Activated CD8-positive, alpha-beta T cell treated with anti-CD3 and anti-CD28 coated beads for 36 hours (primary cell): ENCODE results near the gene APBB2. TPM values are rescaled to one million over a fixed set of nuclear protein-coding genes. Genes with fewer than 3 reads are reported as not detected.

Source experiments
- ATAC-seq: fragments of 200-7000 bp; cut with Tn5 transposase; one replicate; pipeline ENCODE4 v1.10.0; 2021; ENCODE audit warnings: mild to moderate bottlenecking, moderate library complexity
- CTCF ChIA-PET: fragments of 350-600 bp; sonication (Branson Sonifier 250); formaldehyde crosslinking; loops from one replicate; lab custom pipeline; 2021; ENCODE audit warnings: antibody characterized with exemption; lab: Charles Lee
- POLR2A ChIA-PET: fragments of 350-600 bp; sonication (Branson Sonifier 250); formaldehyde crosslinking; loops from one replicate; lab custom pipeline; 2021; ENCODE audit warnings: antibody characterized with exemption; lab: Charles Lee
- DNase-seq: peaks from one replicate; pipeline ENCODE4 v3.0.0-alpha.2; 2020
- H3K27ac Mint-ChIP-seq: one replicate; pipeline ENCODE4 v1.8.0; 2021; ENCODE audit warnings: mild to moderate bottlenecking, mixed read lengths
- H3K27me3 Mint-ChIP-seq: one replicate; pipeline ENCODE4 v1.8.0; 2021; ENCODE audit warnings: mixed read lengths
- H3K36me3 Mint-ChIP-seq: one replicate; pipeline ENCODE4 v1.8.0; 2021; ENCODE audit warnings: low read depth, mixed read lengths
- H3K4me1 Mint-ChIP-seq: one replicate; pipeline ENCODE4 v1.8.0; 2021; ENCODE audit warnings: low read depth, mixed read lengths
- H3K4me3 Mint-ChIP-seq: one replicate; pipeline ENCODE4 v1.8.0; 2021; ENCODE audit warnings: mild to moderate bottlenecking, moderate library complexity, mixed read lengths
- H3K9me3 Mint-ChIP-seq: one replicate; pipeline ENCODE4 v1.8.0; 2021; ENCODE audit warnings: mixed read lengths
- intact Hi-C: fragments of 100-400 bp; cut with micrococcal nuclease; formaldehyde crosslinking; loops from one replicate; pipeline ENCODE4 v1.10.0; 2022
- total RNA-seq, 2 experiments: library from RNA; stranded (reverse); gene quantifications; one replicate each; pipeline ENCODE4 v1.2.3, GENCODE V29; 2021
- TF ChIP-seq, protein P1 (sequence below): fragments of 200-600 bp; IDR thresholded peaks from one replicate; pipeline ENCODE4 v1.8.0; 2022; ENCODE audit warnings: antibody characterized with exemption, mild to moderate bottlenecking

The APBB2 gene
- total RNA-seq, 2 experiments from 2014 or later, result 0.89 to 2.3 TPM

DNA sequence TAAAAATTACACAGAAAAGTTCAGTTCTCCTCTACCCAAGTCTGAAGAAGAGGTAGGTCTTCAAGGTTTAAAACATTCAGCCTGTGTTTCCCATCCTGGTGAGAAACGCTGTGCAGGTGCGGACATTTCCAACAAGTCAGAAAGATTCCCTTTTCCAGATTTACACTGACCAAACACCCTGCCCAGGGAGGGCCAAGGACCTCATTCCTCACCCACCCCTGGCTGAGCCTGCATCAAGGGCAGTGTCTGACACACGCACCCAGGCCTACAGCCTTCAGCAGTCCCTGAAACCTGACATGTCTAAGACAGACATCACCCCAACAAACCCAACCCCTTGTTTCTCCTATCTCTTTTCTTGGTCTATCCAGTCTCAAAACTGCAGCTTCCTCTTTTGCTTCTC lies 105.9 kb downstream of the APBB2 start:
- ATAC-seq, result no peak
- peaks cover 1% of the 10 kb centered on the region for H3K27me3 Mint-ChIP-seq
- CTCF ChIA-PET, result no interaction called here

DNA sequence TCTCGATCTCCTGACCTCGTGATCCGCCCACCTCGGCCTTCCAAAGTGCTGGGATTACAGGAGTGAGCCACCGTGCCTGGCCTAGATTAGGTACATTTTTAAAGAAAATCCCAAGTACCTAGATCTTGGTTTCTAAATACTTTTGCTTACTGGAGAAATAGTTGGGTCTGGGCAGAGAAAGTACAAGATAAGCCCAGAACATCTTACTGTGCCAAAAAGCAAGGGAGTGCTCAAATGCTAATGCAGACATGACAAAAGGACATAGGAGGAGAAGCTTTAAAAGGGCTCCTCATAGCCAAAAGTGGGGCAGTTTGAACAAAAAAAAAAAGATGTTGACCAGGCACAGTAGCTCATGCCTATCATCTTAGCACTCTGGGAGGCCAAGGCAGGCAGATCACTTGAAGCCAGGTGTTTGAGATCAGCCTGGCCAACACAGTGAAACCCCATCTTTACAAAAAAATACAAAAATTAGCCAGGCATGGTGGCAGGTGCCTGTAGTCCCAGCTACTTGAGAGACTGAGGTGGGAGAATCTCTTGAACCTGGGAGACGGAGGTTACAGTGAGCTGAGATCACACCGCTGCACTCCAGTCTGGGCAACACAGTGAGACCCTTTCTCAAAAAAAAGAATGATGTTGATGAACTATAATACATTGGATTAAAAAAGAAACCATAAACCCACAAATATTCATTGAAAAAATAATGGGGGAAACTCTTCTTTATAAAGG lies 107.5 kb downstream of the APBB2 start:
- H3K4me1 Mint-ChIP-seq, result no peaks in the 10 kb centered on the region
- intact Hi-C loops, result no loop called here
- DNase-seq (no peak), ATAC-seq (no peak)
- H3K27me3 Mint-ChIP-seq, result peaks cover 1% of the 10 kb centered on the region
- H3K9me3 Mint-ChIP-seq, result no peaks in the 10 kb centered on the region
- CTCF ChIA-PET, result no interaction called here
- H3K36me3 Mint-ChIP-seq, result no peaks in the 10 kb centered on the region
- H3K27ac Mint-ChIP-seq, result no peak overlapping the region
- H3K4me3 Mint-ChIP-seq, result no peak overlapping the region
- TF ChIP-seq, protein P1, sequence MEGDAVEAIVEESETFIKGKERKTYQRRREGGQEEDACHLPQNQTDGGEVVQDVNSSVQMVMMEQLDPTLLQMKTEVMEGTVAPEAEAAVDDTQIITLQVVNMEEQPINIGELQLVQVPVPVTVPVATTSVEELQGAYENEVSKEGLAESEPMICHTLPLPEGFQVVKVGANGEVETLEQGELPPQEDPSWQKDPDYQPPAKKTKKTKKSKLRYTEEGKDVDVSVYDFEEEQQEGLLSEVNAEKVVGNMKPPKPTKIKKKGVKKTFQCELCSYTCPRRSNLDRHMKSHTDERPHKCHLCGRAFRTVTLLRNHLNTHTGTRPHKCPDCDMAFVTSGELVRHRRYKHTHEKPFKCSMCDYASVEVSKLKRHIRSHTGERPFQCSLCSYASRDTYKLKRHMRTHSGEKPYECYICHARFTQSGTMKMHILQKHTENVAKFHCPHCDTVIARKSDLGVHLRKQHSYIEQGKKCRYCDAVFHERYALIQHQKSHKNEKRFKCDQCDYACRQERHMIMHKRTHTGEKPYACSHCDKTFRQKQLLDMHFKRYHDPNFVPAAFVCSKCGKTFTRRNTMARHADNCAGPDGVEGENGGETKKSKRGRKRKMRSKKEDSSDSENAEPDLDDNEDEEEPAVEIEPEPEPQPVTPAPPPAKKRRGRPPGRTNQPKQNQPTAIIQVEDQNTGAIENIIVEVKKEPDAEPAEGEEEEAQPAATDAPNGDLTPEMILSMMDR, result no peak
- POLR2A ChIA-PET, result no interaction called here

More for the DNA sequence above, 105.9 kb downstream of the APBB2 start:
- TF ChIP-seq, protein P1, result no peak
- Mint-ChIP-seq H3K4me1 (no peaks in the 10 kb centered on the region), H3K27ac (no peak overlapping the region), H3K4me3 (no peak overlapping the region), H3K9me3 (no peaks in the 10 kb centered on the region), H3K36me3 (no peaks in the 10 kb centered on the region)
- DNase-seq, result no peak
- POLR2A ChIA-PET, result no interaction called here
- intact Hi-C loops, result no loop called here

DNA sequence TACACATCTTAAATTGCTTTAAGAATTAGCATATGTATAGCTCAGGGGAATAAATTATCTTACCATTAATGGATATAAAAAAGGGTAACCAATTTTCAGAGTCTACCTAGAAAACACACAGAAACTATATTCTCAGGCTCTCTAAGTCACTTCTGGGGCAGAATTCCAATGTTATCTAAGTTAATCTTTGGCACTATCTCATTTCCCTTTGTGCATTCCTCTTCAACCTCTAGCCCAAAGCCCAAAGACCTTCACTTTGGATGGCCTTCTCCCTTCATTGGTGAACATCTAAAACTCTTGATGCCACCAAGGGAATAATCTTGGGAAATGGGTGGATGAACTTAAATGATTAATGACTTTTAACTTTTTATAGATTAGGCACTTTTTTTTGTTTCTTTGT lies 108.3 kb downstream of the APBB2 start:
- DNase-seq (no peak), ATAC-seq (no peak)
- Mint-ChIP-seq H3K4me1 (no peaks in the 10 kb centered on the region), H3K27ac (no peak overlapping the region), H3K4me3 (no peak overlapping the region), H3K9me3 (no peaks in the 10 kb centered on the region), H3K36me3 (no peaks in the 10 kb centered on the region), H3K27me3 (peaks cover 1% of the 10 kb centered on the region)
- intact Hi-C loops, result no loop called here
- CTCF ChIA-PET, result no interaction called here
- TF ChIP-seq, protein P1, result no peak
- POLR2A ChIA-PET, result no interaction called here

DNA sequence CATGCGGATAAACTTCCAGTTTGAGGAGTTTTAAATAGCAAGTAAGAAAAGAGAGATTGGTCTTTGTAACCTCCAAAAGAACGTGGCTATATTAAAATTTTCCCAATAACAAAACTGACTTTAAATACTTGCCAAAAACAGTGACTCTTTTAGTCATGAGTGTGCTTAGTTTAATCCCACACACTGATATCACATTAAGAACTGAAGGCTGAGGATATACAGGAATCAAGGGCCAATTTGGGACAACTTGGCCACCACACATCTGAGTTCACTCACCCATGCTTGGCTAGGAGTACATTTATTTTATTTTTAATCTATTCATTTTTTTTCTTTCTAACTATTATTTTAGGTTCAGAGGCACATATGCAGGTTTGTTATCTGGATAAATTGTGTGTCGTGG lies 110.2 kb downstream of the APBB2 start:
- POLR2A ChIA-PET, result no interaction called here
- Mint-ChIP-seq H3K9me3 (no peaks in the 10 kb centered on the region), H3K4me3 (no peak overlapping the region), H3K36me3 (no peaks in the 10 kb centered on the region), H3K27ac (no peak overlapping the region), H3K4me1 (no peaks in the 10 kb centered on the region), H3K27me3 (peaks cover 1% of the 10 kb centered on the region)
- intact Hi-C loops, result no loop called here
- DNase-seq (no peak), ATAC-seq (no peak)
- CTCF ChIA-PET, result no interaction called here
- TF ChIP-seq, protein P1, result no peak

DNA sequence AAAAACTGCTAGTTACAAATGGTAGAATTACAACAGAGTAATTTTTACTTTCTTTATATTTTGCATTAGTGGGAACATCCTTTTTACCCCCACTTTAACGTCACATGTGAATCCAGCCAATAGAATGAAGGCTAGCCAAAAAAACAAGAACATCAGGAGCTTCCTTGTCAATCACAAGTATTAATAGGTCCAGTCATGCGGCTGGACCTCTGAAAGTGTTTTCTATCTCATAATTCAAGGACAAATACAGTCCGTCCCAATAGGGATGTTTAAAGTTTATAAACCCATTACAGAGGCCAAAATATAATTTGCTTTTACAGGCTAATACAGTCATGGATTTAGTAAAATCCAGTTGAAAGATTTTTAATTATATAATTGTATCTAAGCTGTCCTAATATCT lies 110.7 kb downstream of the APBB2 start:
- intact Hi-C loops, result no loop called here
- H3K36me3 Mint-ChIP-seq, result no peaks in the 10 kb centered on the region
- TF ChIP-seq, protein P1, result no peak
- ChIA-PET POLR2A (no interaction called here), CTCF (no interaction called here)
- H3K4me1 Mint-ChIP-seq, result no peaks in the 10 kb centered on the region
- no peak overlapping the region for H3K27ac Mint-ChIP-seq
- peaks cover 1% of the 10 kb centered on the region for H3K27me3 Mint-ChIP-seq
- no peaks in the 10 kb centered on the region for H3K9me3 Mint-ChIP-seq
- no peak for ATAC-seq
- no peak overlapping the region for H3K4me3 Mint-ChIP-seq
- DNase-seq, result no peak
